C4-2B (cell line): ENCODE measurements around the gene MAPK1IP1L.

Source experiments
- ZFX ChIP-seq: fragments of 450-650 bp; IDR thresholded peaks from 2 replicates; pipeline ENCODE4 v1.6.1; 2017
- TF ChIP-seq, protein P1 (sequence below): fragments of 450-650 bp; conservative IDR thresholded peaks from 2 replicates; pipeline ENCODE4 v1.5.1; 2017; ENCODE audit warnings: mild to moderate bottlenecking

DNA sequence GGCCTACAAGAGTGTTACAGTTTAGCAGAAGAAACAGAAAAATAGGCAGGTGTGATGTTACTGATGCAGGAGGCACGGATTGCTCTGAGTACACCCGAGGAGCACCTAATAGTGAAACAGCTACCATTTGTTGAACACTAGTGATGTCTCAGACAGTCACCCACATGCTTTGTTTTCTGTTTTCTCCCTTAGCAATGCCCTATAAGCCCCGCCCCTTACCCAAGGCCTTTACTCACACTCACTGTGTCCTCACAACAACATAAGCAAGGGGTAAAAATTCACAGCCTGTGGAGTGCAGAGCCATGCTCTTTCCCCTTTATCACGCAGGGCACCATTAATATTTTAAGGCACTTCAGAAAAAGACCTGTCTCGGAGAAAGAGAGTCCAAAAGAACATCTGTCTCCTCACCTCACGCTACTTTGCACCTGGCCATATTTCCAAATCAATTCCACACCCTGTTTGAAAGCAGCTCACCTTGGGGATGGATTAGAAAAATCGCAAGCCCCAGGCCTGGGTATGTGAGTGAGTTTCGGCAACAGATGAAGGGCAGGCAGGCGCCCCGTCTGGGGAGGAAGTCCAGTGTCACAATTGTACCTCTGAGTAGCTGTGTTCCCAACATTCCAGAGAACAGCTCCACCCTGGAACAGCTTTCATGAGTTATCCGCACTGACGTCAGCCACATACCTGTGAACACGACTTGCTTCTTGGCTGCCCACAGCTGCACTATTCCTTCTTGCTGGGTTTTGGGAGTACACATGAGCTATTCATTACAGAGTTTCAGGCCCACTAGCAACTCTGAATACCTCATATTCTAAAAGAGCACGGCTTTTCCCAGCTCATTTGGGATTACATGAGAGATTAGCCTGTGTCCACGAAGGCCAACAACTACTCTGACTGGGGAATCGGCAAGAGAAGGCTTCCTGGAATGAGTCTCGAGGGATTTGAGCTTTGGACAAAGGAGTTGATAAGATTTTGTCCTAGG lies 26.0 kb downstream of the MAPK1IP1L start:
- TF ChIP-seq, protein P1, sequence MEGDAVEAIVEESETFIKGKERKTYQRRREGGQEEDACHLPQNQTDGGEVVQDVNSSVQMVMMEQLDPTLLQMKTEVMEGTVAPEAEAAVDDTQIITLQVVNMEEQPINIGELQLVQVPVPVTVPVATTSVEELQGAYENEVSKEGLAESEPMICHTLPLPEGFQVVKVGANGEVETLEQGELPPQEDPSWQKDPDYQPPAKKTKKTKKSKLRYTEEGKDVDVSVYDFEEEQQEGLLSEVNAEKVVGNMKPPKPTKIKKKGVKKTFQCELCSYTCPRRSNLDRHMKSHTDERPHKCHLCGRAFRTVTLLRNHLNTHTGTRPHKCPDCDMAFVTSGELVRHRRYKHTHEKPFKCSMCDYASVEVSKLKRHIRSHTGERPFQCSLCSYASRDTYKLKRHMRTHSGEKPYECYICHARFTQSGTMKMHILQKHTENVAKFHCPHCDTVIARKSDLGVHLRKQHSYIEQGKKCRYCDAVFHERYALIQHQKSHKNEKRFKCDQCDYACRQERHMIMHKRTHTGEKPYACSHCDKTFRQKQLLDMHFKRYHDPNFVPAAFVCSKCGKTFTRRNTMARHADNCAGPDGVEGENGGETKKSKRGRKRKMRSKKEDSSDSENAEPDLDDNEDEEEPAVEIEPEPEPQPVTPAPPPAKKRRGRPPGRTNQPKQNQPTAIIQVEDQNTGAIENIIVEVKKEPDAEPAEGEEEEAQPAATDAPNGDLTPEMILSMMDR: no peak
- TF ChIP-seq ZFX: no peak
